SK-N-SH treated with all-trans-retinoic acid at 6 μM for 48 hours (cell line): ENCODE data around the gene CACNA2D4.

Experiments used
- ARNTL ChIP-seq: fragments of 450-650 bp; formaldehyde crosslinking; IDR thresholded peaks from 2 replicates; pipeline ENCODE4 v1.5.0; 2020; ENCODE audit warnings: low read depth, mild to moderate bottlenecking, moderate library complexity, borderline replicate concordance
- GLIS3 ChIP-seq: fragments of 250-450 bp; sonication (Bioruptor Pico); IDR thresholded peaks from 2 replicates; pipeline ENCODE4 v1.5.0; 2020; ENCODE audit warnings: mild to moderate bottlenecking, moderate library complexity
- PPARA ChIP-seq: fragments of 250-450 bp; sonication (Bioruptor Pico); IDR thresholded peaks from 2 replicates; pipeline ENCODE4 v1.5.0; 2020; ENCODE audit warnings: mild to moderate bottlenecking, borderline replicate concordance
- RARB ChIP-seq: fragments of 250-450 bp; sonication (Bioruptor Pico); IDR thresholded peaks from 2 replicates; pipeline ENCODE4 v1.8.0; 2021; ENCODE audit warnings: mild to moderate bottlenecking, moderate library complexity
- ZFP3 ChIP-seq: fragments of 250-450 bp; sonication (Bioruptor Pico); IDR thresholded peaks from 2 replicates; pipeline ENCODE4 v1.5.0; 2020; ENCODE audit warnings: mild to moderate bottlenecking, moderate library complexity
- TF ChIP-seq, protein P1 (sequence below): fragments of 250-450 bp; sonication (Bioruptor Pico); IDR thresholded peaks from 2 replicates; pipeline ENCODE4 v1.8.0; 2021; ENCODE audit warnings: low read depth, mild to moderate bottlenecking, moderate library complexity, borderline replicate concordance
- TF ChIP-seq, protein P2 (sequence below): fragments of 250-450 bp; sonication (Bioruptor Pico); IDR thresholded peaks from 2 replicates; pipeline ENCODE4 v1.8.0; 2020; ENCODE audit warnings: mild to moderate bottlenecking, moderate library complexity, borderline replicate concordance

DNA sequence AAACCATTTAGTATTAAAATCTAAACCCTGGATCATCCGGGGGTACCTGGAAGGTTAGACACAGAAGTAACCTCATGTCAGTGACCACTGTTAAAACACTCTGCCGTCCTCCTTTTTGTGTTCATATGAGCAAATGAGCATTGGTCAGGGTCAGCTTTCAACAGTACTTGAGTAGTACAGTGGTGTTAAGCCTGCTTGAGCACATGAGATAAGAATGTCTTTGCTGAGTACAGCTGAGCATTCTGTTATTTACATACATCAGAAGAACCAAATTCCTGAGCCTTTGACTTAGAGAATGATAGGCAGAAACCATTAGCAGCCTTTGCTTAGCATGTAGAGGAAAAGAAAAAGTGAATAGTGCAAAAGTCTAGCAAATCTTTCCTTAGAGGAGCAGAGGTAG lies 136.7 kb downstream of the CACNA2D4 start:
- TF ChIP-seq RARB (CRISPR knock-in tag) (no peak), ARNTL (CRISPR knock-in tag) (no peak), ZFP3 (CRISPR knock-in tag) (no peak), GLIS3 (CRISPR knock-in tag) (no peak), PPARA (CRISPR knock-in tag) (no peak)
- TF ChIP-seq, protein P1, sequence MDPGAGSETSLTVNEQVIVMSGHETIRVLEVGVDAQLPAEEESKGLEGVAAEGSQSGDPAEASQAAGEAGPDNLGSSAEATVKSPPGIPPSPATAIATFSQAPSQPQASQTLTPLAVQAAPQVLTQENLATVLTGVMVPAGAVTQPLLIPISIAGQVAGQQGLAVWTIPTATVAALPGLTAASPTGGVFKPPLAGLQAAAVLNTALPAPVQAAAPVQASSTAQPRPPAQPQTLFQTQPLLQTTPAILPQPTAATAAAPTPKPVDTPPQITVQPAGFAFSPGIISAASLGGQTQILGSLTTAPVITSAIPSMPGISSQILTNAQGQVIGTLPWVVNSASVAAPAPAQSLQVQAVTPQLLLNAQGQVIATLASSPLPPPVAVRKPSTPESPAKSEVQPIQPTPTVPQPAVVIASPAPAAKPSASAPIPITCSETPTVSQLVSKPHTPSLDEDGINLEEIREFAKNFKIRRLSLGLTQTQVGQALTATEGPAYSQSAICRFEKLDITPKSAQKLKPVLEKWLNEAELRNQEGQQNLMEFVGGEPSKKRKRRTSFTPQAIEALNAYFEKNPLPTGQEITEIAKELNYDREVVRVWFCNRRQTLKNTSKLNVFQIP (CRISPR knock-in tag) = no peak
- TF ChIP-seq, protein P2, sequence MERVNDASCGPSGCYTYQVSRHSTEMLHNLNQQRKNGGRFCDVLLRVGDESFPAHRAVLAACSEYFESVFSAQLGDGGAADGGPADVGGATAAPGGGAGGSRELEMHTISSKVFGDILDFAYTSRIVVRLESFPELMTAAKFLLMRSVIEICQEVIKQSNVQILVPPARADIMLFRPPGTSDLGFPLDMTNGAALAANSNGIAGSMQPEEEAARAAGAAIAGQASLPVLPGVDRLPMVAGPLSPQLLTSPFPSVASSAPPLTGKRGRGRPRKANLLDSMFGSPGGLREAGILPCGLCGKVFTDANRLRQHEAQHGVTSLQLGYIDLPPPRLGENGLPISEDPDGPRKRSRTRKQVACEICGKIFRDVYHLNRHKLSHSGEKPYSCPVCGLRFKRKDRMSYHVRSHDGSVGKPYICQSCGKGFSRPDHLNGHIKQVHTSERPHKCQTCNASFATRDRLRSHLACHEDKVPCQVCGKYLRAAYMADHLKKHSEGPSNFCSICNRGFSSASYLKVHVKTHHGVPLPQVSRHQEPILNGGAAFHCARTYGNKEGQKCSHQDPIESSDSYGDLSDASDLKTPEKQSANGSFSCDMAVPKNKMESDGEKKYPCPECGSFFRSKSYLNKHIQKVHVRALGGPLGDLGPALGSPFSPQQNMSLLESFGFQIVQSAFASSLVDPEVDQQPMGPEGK = no peak
